Transverse colon (tissue), 4 donors: ENCODE data around the gene AFTPH.

ENCODE experiments used
- CTCF ChIP-seq, 5 experiments: fragments of 200-600 bp in 3 of 5; fragments of 450-650 bp in 2 of 5; sonication (generic) in 3 of 5; IDR thresholded peaks; 1 replicate in 2 of 5; 2 replicates in 3 of 5; pipeline ENCODE4 v1.5.1; 2016 to 2017; ENCODE audit warnings: antibody characterized with exemption in 5 of 5, inconsistent platforms in 3 of 5, mild to moderate bottlenecking in 2 of 5, moderate library complexity in 1 of 5
- POLR2AphosphoS5 ChIP-seq, 3 donors: sonication (generic); formaldehyde crosslinking; IDR thresholded peaks; one replicate each; pipeline ENCODE4 v1.6.1; 2016; ENCODE audit warnings: antibody characterized with exemption in 3 of 3

GRCh38 chr2:64535024-64535423 is 10.9 kb downstream of the AFTPH start:
- TF ChIP-seq CTCF (IDR thresholded peaks at IDR 0.05) = no peak
- no peak for TF ChIP-seq POLR2AphosphoS5 (IDR thresholded peaks at IDR 0.05)
